HG03571 (cell line): ENCODE measurements around the gene AKT1S1.

ENCODE experiments used
- ATAC-seq: cut with Tn5 transposase; IDR thresholded peaks from one replicate; pipeline ENCODE4 v1.9.1; 2021; ENCODE audit not compliant: unreplicated experiment

The AKT1S1 gene

GRCh38 chr19:49887037-49887664 lies 10.0 kb upstream of the AKT1S1 start:
- ATAC-seq, result no peak

- ATAC-seq, result no peak
Observed at GRCh38 chr19:49884760-49885159, 7.6 kb upstream of the AKT1S1 start.

- no peak for ATAC-seq
Observed at GRCh38 chr19:49884109-49884508, 7.0 kb upstream of the AKT1S1 start.

DNA sequence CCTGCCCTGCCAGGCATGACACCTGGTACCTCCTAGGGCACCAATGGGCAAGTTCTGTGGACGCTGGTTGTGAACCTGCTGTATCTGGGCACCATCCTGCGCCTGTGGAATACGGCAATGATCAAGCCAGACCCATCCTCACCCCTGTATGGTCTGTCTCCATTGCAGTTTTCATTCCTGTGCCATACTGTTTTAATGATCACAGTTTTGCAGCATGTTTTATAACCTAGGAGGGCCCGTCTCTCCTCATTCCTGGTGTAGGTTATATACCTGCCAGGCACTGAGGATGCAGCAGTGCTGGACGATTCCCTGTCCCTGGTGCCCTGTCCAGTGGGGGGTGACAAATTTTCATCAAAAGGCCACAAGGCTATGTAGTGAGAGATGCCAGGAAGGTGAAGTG lies 5.9 kb upstream of the AKT1S1 start:
- ATAC-seq, result no peak

- ATAC-seq, result no peak
Observed at GRCh38 chr19:49882643-49883042, 5.5 kb upstream of the AKT1S1 start.

GRCh38 chr19:49881672-49882394 lies 4.7 kb upstream of the AKT1S1 start:
- no peak for ATAC-seq

- no peak for ATAC-seq
Observed at GRCh38 chr19:49881186-49881585, 4.0 kb upstream of the AKT1S1 start.

- no peak for ATAC-seq
Observed at GRCh38 chr19:49880162-49880869, 3.2 kb upstream of the AKT1S1 start.

DNA sequence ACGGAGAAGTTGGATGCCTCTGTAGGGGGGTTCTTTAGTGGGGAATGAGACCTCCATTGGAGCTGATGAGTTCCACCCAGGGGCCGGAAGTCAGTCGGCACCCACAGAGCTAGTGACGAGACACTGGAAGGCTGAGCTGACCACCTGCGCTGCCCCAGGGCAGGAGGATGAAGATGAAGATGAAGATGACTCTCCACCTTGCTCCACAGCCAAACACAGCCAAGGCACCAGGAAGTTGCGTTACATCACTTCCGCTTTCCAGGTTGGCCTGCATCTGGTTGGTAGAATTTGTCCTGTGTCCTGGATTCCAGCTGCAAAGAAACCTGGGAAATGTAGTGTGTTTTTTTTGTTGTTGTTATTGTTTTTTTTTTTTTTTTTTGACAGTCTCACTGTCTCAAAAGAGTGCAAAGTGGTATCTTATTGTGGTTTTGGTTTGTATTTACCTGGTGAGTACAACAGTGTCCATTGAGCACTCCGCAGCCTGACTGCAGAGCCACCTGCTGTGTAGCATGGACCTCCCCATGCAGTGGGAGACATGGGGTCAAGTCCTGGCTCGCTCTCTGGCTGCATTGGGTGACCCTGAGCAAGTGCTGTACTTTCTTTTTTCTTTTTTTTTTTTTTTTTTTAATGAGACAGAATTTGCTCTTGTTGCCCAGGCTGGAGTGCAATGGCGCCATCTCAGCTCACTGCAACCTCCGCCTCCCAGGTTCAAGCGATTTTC lies 2.2 kb upstream of the AKT1S1 start:
- no peak for ATAC-seq

GRCh38 chr19:49878744-49879070 lies 1.6 kb upstream of the AKT1S1 start:
- ATAC-seq, result no peak

DNA sequence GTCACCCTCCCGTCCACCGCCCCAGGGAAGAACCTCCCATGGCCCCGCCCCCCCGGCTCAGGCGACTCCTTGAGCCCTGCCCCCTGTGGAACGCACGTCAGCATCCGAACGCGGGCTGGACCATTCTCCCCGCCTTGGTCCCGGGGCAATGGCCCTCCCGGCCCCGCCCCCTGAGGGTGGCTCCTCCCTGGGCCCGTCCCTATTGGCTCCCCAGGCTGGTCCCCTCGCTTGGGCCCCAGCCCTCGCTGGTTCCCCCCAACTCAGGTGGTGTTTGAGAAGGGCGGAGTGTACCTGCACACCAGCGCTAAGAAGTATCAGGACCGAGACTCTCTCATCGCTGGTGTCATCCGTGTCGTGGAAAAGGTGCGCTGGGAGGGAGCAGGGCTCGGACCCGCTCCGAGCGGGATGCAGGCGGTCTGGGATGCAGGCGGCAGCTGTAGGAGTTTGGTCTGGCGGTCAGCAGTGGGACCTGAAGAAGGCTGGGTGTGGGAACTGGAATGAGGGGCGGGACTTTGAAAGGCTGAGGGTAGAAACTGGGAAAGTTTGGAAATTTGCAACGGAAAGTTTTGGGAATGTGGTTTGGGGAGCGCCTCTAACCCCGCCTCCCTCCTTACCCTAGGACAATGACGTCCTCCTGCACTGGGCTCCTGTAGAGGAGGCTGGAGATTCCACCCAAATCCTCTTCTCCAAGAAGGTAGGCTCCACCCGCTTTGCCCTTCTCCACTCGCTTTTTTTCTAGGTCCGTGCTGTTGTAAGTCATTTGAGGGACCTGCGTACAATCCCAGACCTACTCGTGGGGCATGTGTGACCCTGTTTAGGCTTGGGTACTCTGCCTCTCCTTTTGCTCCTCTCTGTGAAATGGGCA lies 956 bp upstream of the AKT1S1 start:
- peak; percentile 43 for ATAC-seq

- ATAC-seq, result peak; percentile 45
Observed at GRCh38 chr19:49876422-49877019, 634 bp downstream of the AKT1S1 start.

DNA sequence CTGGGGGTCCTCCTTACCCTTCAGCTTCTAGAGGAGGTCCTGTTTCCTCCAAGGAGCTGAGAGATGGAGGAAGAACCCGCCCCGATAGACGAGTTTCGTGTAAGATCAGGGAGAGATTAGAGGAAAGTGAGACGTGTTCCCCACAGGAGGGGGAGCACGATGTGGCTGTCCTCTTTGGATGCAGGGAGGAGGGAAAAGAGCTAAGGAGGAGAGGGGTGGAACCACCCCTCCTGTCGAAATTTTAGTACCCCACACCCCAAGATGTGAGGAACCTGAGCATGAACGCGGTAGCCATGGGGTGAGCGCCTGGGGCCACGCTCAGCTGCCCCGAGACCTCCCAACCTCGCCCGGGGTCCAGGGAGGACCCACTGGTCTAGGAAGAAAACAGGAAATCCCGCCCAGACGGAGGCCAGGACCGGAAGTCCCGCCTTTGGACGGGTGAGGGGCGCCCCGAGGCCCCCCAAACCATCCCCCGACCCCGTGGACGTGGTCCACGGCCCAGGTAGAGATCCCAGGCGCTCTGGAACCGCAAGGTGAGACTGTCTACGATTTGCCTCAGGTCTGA lies 1.2 kb downstream of the AKT1S1 start:
- no peak for ATAC-seq

DNA sequence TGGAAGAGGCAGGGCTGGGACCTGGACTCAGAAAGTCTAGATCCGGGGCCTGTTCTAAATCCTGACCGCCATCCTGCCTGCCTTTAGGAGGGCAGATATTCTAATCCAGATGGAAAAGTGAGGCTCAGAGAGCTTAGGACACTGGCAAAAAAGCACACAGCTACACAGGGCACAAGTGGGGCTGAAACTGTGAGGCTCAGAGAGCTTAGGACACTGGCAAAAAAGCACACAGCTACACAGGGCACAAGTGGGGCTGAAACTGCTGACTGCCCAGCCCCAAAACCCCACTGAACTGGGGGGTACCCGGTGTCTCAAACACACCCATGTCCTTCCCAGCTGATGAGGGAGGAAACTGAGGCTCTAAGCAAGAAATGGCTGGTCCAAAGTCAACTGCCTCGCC lies 2.0 kb downstream of the AKT1S1 start:
- no peak for ATAC-seq

DNA sequence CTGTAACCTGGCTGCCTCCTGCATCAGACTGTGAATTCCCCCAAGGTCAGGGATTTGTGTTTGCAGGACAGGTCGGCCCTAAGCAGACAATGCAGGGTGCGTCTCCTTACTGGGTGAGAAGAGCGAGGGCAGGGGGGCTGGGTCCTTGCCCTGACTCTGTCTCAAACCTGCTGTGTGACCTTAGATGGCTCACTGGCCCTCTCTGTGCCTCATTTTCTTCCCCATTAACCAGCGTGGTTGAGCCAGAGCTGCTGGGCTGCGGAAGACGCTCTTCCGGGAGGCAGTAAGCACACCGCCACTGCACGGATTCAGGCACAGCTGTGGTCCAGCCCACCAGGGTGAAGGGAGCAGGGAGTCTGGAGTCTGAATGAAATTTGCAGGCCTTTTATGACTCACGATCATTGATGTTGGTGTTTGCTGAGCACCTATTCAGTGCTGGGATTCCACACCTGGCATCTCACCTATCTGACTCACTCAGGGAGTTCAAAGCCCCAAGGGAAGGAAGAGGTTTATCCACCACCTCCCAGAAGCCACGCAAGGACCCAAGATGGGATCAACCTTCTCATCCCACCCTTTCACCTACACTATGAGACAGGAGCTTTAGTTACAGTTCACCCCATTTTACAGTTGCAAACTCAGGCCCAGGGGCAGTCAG lies 2.5 kb downstream of the AKT1S1 start:
- ATAC-seq, result no peak

GRCh38 chr19:49873834-49874233 lies 3.3 kb downstream of the AKT1S1 start:
- ATAC-seq, result no peak

DNA sequence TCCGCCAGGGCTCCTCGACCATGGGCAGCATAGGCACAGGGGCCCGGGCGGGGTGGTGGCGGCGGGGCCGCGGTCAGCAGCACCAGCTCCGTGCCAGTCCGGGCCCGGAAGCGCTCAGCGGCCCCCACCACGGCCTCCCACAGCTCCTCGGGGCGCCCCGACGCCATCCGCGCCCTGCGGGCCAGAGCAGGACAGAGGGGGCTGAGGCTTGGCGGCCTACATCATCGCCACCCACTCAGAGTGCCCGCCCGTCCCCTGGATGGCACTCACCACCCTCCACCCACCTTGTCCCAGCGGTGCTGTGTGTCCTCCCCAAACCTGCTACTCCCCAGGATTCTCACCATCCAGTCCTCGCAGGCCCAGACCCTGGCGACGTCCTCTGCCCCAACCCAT lies 4.0 kb downstream of the AKT1S1 start:
- ATAC-seq, result no peak

- no peak for ATAC-seq
Observed at GRCh38 chr19:49872245-49873128, 4.7 kb downstream of the AKT1S1 start.
